NB4 (cell line): ENCODE data around the gene NPAS2.

Source experiments
- CTCF ChIP-seq: IDR thresholded peaks from one replicate; pipeline ENCODE4 v1.5.1; 2012; ENCODE audit warnings: low read depth, low read length
- TF ChIP-seq, protein P1 (sequence below): IDR thresholded peaks from 2 replicates; pipeline ENCODE4 v1.6.1; 2011; ENCODE audit warnings: low read depth, low read length

DNA sequence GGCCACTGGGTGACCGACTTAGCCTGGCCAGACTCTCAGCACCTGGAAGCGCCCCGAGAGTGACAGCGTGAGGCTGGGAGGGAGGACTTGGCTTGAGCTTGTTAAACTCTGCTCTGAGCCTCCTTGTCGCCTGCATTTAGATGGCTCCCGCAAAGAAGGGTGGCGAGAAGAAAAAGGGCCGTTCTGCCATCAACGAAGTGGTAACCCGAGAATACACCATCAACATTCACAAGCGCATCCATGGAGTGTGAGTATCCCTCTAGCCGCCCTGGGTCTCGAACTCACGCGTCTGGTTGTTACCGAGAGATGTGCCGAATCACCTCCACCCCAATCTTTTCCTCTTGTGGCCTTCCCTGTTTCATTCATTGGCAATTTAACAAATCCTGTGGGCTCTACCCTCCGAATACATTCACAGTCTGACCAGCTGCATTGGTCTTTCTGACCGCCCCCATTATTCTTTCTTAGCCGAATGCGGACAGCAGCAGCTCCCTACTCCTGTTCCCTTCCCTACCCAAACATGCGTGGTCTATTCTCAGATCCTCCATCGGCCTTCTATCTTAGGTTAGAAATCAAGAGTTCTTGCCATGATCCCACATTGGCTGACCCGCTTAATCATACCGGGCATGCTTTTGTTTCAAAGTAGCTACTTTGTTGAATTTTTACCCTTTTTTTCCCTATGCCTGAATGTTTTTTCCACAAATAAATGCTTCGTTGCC lies 182.8 kb downstream of the NPAS2 start:
- TF ChIP-seq CTCF: no peak
- TF ChIP-seq, protein P1, sequence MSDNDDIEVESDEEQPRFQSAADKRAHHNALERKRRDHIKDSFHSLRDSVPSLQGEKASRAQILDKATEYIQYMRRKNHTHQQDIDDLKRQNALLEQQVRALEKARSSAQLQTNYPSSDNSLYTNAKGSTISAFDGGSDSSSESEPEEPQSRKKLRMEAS: no peak
